NCI-H1694 (cell line): ENCODE results near the gene CYBA.
"Not testable (repeated sequence)": the region's sequence is repeated elsewhere in the genome, so short reads cannot be mapped to it uniquely, and the experiment has no call there.

Experiments used
- DNase-seq: peaks from one replicate; lab custom pipeline; 2025; lab: John Stamatoyannopoulos, UW

The CYBA gene

GRCh38 chr16:88686439-88687253 is 35.8 kb upstream of the CYBA start, which contains the start of gene SNAI3:
TSS of gene SNAI3 (minus strand) at chr16:88686507. CDS start at chr16:88686406, 101 bp downstream.
- no peak for DNase-seq

DNA sequence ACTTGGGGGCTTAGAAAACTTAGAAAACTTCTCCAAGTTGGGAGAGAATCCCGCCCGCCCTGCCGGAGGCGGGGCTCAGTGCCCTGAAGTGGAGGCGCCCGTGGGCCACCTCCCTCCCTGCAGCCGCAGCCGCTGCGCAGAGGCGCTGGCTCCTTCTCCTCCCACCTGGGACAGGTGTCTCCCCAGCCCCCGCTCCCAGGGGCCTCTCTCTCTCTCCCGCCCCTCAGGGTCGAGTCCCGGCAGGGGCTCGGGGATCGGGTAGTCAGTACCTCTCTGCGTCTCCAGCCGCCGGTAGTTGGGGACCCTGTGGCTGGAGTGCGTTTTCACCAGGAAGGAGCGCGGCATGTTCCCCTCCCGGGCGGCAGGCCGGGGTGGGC is 35.2 kb upstream of the CYBA start:
- DNase-seq = no peak

GRCh38 chr16:88685156-88686061 is 34.6 kb upstream of the CYBA start:
- DNase-seq = no peak

DNA sequence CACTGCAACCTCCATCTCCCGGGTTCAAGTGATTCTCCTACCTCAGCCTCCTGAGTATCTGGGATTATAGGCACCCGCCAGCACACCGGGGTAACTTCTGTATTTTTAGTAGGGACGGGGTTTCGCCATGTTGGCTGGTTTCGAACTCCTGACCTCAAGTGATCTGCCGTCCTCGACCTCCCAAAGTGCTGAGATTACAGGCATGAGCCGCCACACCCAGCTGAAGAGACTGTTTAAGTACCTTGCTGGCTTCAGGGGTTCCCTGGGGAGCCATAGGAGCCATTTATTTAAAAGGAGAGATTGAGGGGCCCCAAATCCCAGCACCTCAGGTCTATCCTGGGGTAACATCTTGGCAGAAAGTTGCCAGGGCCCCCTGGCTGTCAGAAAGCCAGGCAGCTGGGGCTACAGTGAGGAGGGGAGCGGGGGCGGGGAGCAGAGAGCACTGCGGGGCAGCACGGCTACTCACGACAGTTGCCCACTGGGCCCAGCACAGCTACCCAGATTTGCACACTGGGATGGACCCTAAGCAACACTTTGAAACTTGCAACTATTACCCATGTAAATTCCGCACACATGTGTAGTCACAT is 33.8 kb upstream of the CYBA start:
- DNase-seq = no peak

DNA sequence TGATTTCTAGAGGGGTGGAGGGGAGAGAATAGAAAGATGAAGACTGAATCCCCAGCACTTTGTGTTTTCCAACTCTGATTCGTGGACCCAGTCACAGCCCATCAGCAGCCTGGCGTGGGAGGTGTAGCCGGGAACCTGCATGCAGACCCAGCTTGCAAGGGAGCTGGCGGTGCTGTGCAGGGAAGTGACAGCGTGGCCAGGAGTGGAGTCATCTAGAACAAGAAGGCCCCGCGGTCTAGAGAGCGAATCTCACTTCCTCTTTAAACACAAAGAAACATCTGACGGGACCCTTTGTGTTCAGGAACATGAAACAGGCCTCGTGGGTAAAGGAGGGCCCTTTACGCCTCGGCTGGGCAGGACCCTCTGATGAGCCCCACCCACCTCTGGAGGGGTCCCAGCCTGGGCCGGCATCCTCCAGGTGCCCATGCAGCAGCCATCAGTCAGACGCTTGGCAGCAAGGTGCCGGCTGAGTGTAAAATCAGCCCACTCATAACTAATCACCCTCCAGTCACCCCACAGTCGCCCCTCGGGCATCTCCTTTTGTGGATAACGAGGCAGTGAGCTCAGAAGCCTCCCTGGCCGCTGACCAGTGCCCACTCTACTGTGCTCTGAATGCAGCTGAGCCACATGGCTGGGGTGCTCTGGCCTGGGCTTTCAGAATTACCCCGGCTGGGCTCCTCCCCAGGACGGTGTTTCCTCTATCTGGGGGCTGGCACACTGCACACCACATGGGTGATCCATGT is 31.0 kb upstream of the CYBA start:
- no peak for DNase-seq

GRCh38 chr16:88681084-88681680 is 30.3 kb upstream of the CYBA start:
- DNase-seq = no peak

- no peak for DNase-seq
Measured at GRCh38 chr16:88680554-88681083, 29.8 kb upstream of the CYBA start.

- no peak for DNase-seq
Measured at GRCh38 chr16:88678224-88678979, 27.5 kb upstream of the CYBA start.

- DNase-seq = no peak
Measured at GRCh38 chr16:88677721-88678120, 26.9 kb upstream of the CYBA start.

DNA sequence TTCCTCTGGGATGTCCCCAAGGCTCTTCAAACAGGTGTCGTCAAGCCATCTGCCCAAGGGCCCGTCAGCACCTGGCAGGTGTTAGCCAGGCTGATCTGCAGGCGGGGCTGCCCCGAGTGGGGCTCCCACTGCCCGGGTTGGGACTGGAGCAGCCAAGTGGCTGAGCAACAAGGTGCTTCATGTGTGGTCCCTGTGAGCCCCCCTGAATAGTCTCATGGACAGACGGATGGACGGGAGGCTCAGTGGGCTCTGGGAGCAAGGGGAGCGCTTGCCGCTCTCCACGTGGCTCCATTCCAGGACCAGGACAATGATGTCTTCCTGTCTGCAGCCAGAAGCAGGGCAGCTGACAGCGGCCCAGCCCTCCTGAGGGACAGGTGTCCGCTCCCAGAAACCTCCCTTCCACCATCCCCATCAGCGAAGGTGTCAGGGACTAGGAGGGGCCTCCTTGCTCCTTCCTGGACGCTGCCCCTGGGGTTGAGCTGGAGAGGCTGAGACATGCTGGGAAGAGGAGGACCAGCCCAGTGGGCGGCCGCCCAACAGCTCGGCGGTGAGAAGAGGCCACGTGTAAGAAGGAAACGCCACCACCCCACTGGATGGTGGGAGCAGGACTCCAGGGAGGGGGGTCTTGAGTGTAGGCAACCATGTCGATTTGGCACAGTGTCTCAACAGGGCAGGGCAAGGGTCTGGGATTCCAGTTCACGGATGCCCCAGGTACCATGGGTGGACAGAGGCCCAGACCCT is 25.8 kb upstream of the CYBA start:
- DNase-seq = no peak

- no peak for DNase-seq
Measured at GRCh38 chr16:88673716-88674379, 23.0 kb upstream of the CYBA start.

DNA sequence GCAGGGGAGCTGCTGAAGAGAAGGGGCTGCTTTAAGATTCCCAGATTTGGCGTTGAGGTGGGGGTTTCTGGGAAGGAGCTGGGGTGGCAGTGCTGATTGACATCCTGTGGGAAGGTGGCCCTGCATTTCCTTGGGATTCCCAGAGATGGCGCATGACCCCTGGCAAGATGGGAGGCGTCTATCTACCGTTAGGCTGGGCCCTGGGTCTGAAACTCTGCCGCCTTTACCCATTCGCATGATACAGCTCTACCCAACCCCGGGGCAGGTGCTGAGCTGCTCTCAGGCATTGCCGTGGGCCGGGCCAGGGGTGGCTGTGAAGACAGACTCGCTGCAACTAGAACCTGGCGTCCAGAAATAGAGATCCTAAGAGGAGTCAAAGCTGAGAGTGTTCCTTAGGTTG is 21.9 kb upstream of the CYBA start:
- no peak for DNase-seq

GRCh38 chr16:88671806-88672205 is 21.0 kb upstream of the CYBA start:
- DNase-seq = no peak

DNA sequence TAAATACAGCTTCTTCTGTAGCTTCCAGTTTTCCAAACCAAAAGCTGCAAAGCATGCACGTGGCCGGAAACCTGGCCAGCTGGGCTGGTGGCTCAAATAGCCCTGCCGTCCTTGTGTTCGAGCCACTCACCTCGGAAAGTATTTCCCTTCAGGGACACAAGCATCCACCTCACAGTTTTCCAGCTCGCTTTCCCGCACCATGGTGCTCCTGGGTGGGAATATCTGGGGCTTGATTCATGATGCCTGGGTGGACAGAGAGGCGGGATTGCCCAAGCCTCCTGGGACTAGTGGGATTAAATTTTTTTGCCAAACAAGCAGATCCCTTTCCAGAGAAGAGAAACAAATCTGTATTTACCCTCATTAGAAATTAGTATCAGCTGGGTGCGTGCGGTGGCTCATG is 19.1 kb upstream of the CYBA start:
- DNase-seq = no peak

GRCh38 chr16:88669493-88669892 is 18.6 kb upstream of the CYBA start:
- not testable (repeated sequence) for DNase-seq

DNA sequence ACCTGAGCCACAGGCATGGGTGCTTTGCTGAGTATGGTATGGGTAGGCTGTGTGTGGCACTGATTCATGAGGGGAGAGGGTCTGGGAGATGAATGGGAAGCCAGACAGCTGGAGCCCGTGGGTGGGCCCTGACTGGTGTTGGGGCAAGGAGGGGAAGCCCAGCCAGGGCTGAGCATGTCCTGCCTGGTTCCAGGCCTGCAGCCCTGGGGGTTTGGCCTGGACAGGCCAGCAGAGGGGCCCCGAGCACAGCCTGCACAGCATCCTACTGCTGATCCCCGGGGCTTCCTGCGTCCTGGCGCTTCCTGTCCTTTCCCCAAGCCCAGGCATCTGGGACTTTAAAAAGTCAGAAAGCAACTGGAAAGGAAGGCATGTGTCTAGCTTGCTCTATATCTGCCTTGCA is 16.6 kb upstream of the CYBA start:
- no peak for DNase-seq

GRCh38 chr16:88665570-88665969 is 14.7 kb upstream of the CYBA start:
- no peak for DNase-seq

DNA sequence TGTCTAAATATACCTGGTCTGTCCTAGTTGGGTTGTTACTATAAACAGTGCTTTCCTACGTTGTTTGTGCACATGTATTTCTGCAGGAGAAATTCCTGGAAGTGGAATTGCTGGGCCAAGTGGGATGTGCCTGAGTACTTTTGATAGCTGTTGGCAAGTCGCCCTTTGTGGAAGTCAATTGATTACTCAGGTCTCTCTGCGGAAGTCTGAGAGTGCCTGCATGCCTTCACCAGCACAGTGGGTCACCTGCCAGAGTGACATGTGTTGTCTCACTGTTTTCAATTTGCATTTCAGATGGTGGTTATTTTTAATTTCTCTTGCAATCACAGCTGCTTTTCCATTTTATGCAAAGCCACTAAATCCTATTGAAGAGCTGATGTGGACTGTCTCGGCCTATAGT is 14.3 kb upstream of the CYBA start:
- DNase-seq = no peak
